HG03196 (cell line): ENCODE data around the gene RORB.
"Not testable (repeated sequence)": the region's sequence is repeated elsewhere in the genome, so short reads cannot be mapped to it uniquely, and the experiment has no call there.

Source experiments
- ATAC-seq: cut with Tn5 transposase; IDR thresholded peaks from one replicate; pipeline ENCODE4 v1.9.1; 2021; ENCODE audit not compliant: unreplicated experiment

Gene RORB

GRCh38 chr9:74512416-74512815, 15.3 kb downstream of the RORB start:
- ATAC-seq: no peak

GRCh38 chr9:74513221-74513620, 16.1 kb downstream of the RORB start:
- no peak for ATAC-seq

GRCh38 chr9:74517188-74517587, 20.1 kb downstream of the RORB start:
- ATAC-seq: no peak

- no peak for ATAC-seq
Measured at GRCh38 chr9:74519419-74519818, 22.3 kb downstream of the RORB start.

- ATAC-seq: no peak
Measured at GRCh38 chr9:74521009-74521408, 23.9 kb downstream of the RORB start.

GRCh38 chr9:74524289-74524688, 27.2 kb downstream of the RORB start:
- no peak for ATAC-seq

GRCh38 chr9:74526215-74526614, 29.1 kb downstream of the RORB start:
- ATAC-seq: no peak

- ATAC-seq: no peak
Measured at GRCh38 chr9:74527718-74528117, 30.6 kb downstream of the RORB start.

- no peak for ATAC-seq
Measured at GRCh38 chr9:74528207-74528606, 31.1 kb downstream of the RORB start.

- ATAC-seq: not testable (repeated sequence)
Measured at GRCh38 chr9:74530458-74530857, 33.3 kb downstream of the RORB start.

- no peak for ATAC-seq
Measured at GRCh38 chr9:74533253-74533652, 36.1 kb downstream of the RORB start.

- no peak for ATAC-seq
Measured at GRCh38 chr9:74534841-74535240, 37.7 kb downstream of the RORB start.

GRCh38 chr9:74543145-74543544, 46.0 kb downstream of the RORB start:
- no peak for ATAC-seq

GRCh38 chr9:74551266-74551665, 54.1 kb downstream of the RORB start:
- ATAC-seq: no peak

- no peak for ATAC-seq
Measured at GRCh38 chr9:74554751-74555419, 57.8 kb downstream of the RORB start.

GRCh38 chr9:74555565-74555964, 58.4 kb downstream of the RORB start:
- ATAC-seq: no peak

- ATAC-seq: peak; percentile 81
Measured at GRCh38 chr9:74556685-74557084, 59.5 kb downstream of the RORB start.

GRCh38 chr9:74557571-74557970, 60.4 kb downstream of the RORB start:
- ATAC-seq: no peak

- no peak for ATAC-seq
Measured at GRCh38 chr9:74562611-74563010, 65.5 kb downstream of the RORB start.

GRCh38 chr9:74570879-74571512, 73.9 kb downstream of the RORB start:
- no peak for ATAC-seq

- ATAC-seq: no peak
Measured at GRCh38 chr9:74573640-74574191, 76.6 kb downstream of the RORB start.

GRCh38 chr9:74576176-74576575, 79.0 kb downstream of the RORB start:
- no peak for ATAC-seq

GRCh38 chr9:74577956-74578355, 80.8 kb downstream of the RORB start:
- ATAC-seq: no peak
